GM23248 (cell line): ENCODE measurements around the gene ZNF324B.

Experiments used
- EZH2 ChIP-seq: fragments of 200-600 bp; sonication (generic); IDR thresholded peaks from 2 replicates; pipeline ENCODE4 v1.6.1; 2018; ENCODE audit warnings: antibody characterized with exemption, mild to moderate bottlenecking; ENCODE audit not compliant: insufficient read depth, poor library complexity, severe bottlenecking
- EZH2phosphoT487 ChIP-seq: fragments of 200-600 bp; sonication (generic); IDR thresholded peaks from 2 replicates; pipeline ENCODE4 v1.6.1; 2018; ENCODE audit warnings: antibody characterized with exemption, moderate library complexity, mild to moderate bottlenecking, low read depth; ENCODE audit not compliant: insufficient read depth

- no peak for TF ChIP-seq EZH2
- TF ChIP-seq EZH2phosphoT487: no peak
These were observed 21.7 kb upstream of the ZNF324B start for GRCh38 chr19:58429745-58430144.
